Neural cell (in vitro differentiated cells): ENCODE measurements around the gene INSL6.

Experiments used
- EP300 ChIP-seq: fragments of 450-650 bp; conservative IDR thresholded peaks from 2 replicates; pipeline ENCODE4 v1.6.1; 2014; ENCODE audit warnings: antibody characterized with exemption, mild to moderate bottlenecking, moderate library complexity; ENCODE audit not compliant: poor library complexity, severe bottlenecking
- MXI1 ChIP-seq: fragments of 450-650 bp; conservative IDR thresholded peaks from 2 replicates; pipeline ENCODE4 v1.6.1; 2014; ENCODE audit warnings: antibody characterized with exemption, mild to moderate bottlenecking; ENCODE audit not compliant: poor library complexity, severe bottlenecking
- POLR2AphosphoS5 ChIP-seq: IDR thresholded peaks from 2 replicates; pipeline ENCODE4 v1.6.1; 2012
- RAD21 ChIP-seq: fragments of 450-650 bp; conservative IDR thresholded peaks from 2 replicates; pipeline ENCODE4 v1.6.1; 2014; ENCODE audit warnings: antibody characterized with exemption, mild to moderate bottlenecking, moderate library complexity
- REST ChIP-seq: IDR thresholded peaks from 2 replicates; pipeline ENCODE4 v1.6.1; 2012; ENCODE audit warnings: borderline replicate concordance
- SMC3 ChIP-seq: fragments of 450-650 bp; conservative IDR thresholded peaks from 2 replicates; pipeline ENCODE4 v1.6.1; 2014; ENCODE audit warnings: antibody characterized with exemption, mild to moderate bottlenecking, moderate library complexity; ENCODE audit not compliant: poor library complexity
- TF ChIP-seq, protein P1 (sequence below): fragments of 450-650 bp; IDR thresholded peaks from 2 replicates; pipeline ENCODE4 v1.5.1; 2014; ENCODE audit warnings: antibody characterized with exemption, mild to moderate bottlenecking, moderate library complexity; ENCODE audit not compliant: poor library complexity, severe bottlenecking

- TF ChIP-seq, protein P1, sequence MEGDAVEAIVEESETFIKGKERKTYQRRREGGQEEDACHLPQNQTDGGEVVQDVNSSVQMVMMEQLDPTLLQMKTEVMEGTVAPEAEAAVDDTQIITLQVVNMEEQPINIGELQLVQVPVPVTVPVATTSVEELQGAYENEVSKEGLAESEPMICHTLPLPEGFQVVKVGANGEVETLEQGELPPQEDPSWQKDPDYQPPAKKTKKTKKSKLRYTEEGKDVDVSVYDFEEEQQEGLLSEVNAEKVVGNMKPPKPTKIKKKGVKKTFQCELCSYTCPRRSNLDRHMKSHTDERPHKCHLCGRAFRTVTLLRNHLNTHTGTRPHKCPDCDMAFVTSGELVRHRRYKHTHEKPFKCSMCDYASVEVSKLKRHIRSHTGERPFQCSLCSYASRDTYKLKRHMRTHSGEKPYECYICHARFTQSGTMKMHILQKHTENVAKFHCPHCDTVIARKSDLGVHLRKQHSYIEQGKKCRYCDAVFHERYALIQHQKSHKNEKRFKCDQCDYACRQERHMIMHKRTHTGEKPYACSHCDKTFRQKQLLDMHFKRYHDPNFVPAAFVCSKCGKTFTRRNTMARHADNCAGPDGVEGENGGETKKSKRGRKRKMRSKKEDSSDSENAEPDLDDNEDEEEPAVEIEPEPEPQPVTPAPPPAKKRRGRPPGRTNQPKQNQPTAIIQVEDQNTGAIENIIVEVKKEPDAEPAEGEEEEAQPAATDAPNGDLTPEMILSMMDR: no peak
- TF ChIP-seq EP300: no peak
- no peak for TF ChIP-seq MXI1
- no peak for TF ChIP-seq SMC3
- no peak for TF ChIP-seq REST
- no peak for TF ChIP-seq POLR2AphosphoS5
- no peak for TF ChIP-seq RAD21
Measured at GRCh38 chr9:5191985-5192384, 6.5 kb upstream of the INSL6 start.
